ENCODE data around the gene GTF2IRD1.
"Not testable (repeated sequence)": the region's sequence is repeated elsewhere in the genome, so short reads cannot be mapped to it uniquely, and the experiment has no call there.

The GTF2IRD1 gene

DNA sequence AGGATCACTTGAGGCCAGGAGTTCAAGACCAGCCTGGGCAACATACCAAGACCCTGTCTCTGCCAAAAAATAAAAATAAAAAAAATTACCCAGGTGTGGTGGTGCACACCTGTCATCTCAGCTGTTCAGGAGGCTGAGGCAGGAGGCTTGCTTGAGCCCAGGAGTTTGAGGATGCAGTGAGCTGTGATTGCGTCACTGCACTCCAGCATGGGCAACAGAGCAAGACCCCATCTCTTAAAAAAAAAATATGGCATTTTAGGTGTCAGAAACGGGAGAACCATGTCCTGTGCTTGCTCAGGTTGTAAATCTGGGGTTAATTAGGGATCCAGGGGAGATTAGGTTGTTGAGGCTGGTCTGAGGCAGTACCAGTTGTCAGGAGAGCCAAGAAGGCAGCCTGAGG is 64.9 kb downstream of the GTF2IRD1 start:
- no peak for DNase-seq

- DNase-seq = no peak
Observed at GRCh38 chr7:74519395-74519794, 65.7 kb downstream of the GTF2IRD1 start.

GRCh38 chr7:74521855-74522254 is 68.1 kb downstream of the GTF2IRD1 start:
- no peak for DNase-seq

DNA sequence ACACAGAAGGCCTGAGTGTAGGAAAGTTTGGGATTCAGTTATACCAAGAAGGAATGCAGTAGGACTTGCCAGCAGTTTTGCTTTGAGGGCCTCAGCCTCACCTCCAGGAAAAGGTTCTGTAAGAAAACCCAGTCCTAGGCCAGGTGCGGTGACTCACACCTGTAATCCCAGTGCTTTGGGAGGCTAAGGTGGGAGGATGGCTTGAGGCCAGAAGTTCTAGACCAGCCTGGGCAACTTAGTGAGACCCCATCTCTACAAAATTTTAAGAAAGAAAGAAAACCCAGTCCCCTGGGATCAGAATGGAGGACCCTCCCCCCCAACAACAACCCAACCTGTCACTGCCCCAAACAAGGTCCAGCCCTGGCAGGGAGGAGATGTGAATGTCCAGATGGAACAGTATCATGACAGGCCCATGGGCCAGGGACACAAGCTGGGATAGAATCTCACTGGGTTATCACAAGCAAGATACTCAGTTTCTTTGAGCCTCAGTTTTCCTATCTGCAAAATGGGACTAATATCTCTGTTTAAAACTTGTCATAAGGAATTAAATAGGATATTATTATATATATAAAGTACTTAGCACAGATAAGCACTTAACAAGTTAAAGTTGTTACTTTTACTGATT is 68.7 kb downstream of the GTF2IRD1 start:
- DNase-seq = no peak

- no peak for DNase-seq
Observed at GRCh38 chr7:74523015-74523414, 69.3 kb downstream of the GTF2IRD1 start.

- DNase-seq = no peak
Observed at GRCh38 chr7:74525140-74525539, 71.4 kb downstream of the GTF2IRD1 start.

DNA sequence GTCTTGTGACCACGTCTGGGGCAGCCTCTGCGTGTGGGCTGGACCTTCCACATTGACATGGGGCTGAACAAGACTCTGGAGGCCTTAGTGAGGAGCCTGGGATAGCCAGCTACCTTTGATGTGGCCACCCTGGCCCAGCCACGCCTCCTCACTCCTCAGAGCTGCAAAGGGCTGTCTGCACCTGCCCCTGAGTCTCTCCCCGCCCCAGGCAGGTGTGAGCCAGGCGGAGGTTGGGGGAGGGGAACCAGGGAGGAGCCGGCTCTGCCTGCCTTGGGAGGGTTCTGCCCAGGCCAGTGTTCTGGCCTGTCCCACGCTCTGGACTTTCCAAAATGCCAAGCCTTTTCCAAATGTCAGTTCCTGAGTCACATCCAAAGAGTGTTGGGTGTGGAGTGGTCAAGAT is 72.2 kb downstream of the GTF2IRD1 start:
- DNase-seq = peak; percentile 64 to 92

DNA sequence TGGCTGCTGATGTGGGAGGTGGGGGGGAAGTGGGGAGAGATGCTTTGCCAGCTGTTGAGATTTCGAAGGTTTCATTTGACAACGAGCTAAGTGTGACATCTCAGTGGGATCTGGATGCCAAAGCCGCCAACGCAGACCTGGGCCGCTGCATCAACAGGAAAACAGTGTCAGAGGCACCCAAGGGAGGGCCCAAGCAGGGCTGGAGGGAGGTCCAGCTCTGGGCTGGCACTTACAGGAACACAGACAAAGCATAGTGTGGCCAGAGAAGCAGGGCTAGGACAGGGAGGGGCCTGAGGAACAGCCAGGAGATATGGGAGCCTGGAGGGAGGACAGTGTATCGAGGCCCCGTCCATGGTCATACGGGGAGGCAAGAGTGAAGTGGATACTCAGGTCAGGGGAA is 73.1 kb downstream of the GTF2IRD1 start:
- no peak for DNase-seq

GRCh38 chr7:74527842-74528241 is 74.1 kb downstream of the GTF2IRD1 start:
- DNase-seq = no peak

DNA sequence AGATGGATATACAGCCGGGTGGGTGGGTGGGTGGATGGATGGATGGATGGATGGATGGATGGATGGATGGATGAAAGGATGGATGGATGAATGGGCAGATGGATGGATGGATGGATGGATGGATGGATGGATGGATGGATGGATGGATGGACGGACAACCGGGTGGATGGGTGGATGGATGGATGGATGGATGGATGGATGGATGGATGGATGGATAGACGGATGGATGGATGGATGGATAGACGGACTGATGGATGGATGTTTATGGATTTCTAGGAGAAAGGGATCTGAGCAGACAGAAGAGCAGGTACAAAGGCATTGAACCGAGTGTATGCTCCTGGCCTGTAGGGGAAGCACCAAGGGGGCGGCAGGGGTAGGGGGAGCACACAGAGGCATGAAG is 75.1 kb downstream of the GTF2IRD1 start:
- not testable (repeated sequence) for DNase-seq

GRCh38 chr7:74535951-74536356 is 82.2 kb downstream of the GTF2IRD1 start:
- DNase-seq = no peak

DNA sequence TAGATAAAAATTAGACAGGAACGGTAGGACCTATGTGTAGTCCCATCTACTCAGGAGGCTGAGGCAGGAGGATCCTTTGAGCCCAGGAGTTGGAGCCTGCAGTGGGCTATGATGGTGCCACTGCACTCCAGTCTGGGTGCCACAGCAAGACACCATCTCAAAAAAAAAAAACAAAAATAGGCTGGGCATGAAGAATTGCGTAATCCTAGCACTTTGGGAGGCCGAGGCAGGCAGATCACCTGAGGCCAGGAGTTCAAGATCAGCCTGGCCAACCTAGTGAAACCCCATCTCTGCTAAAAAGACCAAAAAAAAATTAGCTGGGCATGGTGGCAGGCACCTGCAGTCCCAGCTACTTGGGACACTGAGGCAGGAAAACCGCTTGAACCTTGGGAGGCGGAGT is 88.2 kb downstream of the GTF2IRD1 start:
- not testable (repeated sequence) for DNase-seq

DNA sequence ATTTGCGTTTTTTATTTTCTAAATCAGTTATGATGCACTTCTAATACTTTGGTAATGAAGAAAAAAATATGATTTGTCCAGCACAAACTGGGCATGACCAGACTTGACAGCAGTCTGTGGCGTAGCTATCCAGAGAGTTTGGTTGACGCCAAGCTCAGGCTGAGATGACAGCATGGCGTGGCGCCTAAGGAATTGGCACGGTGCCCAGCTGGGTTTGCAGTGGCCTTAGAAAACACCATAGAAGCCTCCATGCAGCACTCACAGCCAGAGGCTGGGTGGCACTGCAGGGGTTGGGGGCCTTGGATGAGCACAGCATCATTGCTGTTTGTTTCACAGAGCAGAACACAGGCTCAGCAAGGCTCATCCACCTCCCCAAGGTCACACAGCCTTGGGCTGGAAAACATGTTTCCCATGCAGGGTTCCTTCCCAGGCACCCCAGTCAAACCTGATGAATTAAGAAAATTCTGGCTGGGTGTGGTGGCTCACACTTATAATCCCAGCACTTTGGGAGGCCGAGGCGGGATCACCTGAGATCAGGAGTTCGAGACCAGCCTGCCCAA is 88.9 kb downstream of the GTF2IRD1 start:
- peak in 1 of 2 experiments; percentile 33 for DNase-seq

DNA sequence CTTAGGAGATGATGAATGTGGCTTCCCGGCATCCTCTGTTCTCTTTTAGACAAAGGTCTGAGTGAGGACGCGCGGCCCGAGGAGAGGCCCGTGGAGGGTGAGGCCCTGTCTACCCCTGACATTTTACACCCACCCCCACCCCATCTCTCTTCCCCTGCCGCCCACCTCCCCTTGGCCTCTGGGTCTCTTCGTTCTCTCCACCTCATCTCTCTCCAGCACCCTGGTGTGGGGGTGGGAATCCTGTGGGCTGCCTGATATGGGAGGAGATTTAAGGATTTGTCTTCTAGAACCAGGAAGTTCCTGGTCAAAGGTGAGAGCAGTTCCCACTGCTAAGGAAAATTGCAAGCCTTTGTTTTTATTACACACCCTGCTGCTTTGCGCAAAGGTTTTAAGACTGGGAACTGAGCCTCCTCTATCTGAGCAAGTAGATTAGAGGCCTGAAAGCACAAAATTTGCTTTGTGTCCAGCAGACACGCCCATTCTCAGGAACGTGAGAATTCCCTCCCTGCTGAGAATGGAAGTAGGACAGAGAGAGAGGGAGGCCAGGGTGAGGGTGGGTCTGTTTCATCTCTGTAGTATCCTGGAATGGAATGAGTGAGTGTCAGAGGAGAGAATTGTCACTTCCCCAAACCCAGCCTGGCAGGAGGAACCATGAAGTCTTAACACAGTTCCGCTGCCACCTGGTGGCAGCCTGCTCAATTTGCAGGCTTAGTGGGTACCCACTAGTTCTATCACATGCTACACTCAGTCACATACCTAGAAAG is 91.2 kb downstream of the GTF2IRD1 start:
- peak; percentile 61 to 75 for DNase-seq

GRCh38 chr7:74545921-74546320 is 92.2 kb downstream of the GTF2IRD1 start:
- no peak for DNase-seq

DNA sequence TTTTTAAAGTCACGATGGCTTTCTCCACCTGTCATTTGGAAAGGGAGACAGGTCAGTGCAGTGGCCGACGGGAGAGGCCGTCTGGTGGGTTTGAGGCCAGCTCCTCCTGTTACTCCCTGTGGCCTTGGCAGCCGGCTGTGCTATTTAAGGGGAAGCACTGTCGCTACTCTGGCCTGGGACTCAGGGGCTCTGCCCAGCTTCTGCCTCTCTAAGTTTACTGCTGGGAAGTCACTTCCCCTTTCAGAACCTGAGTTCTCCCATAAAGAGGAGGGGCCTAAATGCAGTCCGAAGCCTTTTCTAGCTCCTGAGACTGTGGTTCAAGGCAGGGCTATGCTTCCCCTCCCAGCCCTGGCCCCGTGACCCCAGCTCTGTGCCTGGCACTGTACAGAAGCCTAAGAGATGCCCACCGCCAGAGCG is 99.9 kb downstream of the GTF2IRD1 start:
- not testable (repeated sequence) for DNase-seq

GRCh38 chr7:74554178-74554577 is 100.5 kb downstream of the GTF2IRD1 start:
- DNase-seq = no peak

DNA sequence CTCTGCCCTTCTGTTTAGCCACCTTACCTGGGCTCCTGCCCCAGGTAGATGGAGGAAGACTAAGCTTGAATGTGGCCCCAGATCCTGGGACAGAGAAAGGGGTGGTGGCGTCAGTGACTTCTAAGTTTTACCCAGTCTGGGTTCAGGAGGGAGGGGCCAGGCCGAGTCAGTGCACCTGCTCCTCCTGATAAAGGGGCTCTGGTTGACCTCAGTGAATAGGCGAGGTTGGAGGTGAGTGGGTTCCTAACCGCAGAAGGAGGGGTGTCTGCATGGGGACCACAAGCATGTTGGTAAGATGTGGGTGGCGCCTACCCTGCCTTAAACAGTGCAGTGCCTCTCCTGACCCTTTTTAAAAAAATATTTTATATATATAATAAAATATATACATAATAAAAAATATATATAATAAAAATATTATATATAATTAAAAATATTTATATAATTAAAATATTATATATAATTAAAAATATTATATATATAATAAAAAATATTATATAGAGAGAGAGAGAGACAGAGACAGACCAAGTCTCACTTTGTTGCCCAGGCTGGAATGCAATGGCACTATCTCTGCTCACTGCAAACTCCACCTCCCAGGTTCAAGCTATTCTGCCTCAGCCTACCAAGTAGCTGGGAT is 106.5 kb downstream of the GTF2IRD1 start:
- DNase-seq = no peak

DNA sequence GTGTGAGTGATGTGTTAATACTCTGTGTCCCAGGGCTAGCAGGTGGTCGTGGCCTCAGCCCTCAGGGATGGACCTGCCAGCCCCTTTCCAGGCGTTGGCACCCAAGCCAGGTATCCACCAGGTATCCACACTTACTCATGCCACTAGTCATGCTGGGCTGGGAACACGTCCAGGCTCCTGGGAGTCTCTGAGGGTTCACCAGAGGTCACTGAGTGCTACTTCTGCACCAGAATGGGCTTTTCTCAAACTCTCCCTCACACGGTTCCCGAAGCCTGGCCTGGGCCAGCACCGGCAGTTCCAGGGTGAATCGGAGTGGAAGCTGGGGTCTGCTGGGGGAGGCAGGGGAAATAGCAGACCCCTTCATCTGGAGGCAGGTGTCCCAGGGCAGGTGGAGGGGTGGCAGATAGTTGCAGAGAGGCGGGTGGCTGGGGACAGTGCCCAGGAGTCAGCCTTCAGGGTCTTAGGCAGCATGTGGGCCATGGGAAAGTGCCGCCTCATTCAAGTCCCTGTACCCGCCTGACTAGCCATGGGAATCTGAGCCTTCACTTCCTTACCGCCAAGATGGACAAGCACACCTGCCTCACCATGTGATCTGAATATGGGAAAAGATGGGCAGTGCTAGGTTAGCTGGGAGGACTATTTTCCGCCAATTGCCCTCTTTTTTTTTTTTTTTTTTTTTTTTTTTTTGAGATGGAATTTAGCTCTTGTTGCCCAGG is 108.3 kb downstream of the GTF2IRD1 start:
- peak in 1 of 2 experiments; percentile 11 for DNase-seq

- DNase-seq = not testable (repeated sequence)
Observed at GRCh38 chr7:74563639-74564038, 109.9 kb downstream of the GTF2IRD1 start.

DNA sequence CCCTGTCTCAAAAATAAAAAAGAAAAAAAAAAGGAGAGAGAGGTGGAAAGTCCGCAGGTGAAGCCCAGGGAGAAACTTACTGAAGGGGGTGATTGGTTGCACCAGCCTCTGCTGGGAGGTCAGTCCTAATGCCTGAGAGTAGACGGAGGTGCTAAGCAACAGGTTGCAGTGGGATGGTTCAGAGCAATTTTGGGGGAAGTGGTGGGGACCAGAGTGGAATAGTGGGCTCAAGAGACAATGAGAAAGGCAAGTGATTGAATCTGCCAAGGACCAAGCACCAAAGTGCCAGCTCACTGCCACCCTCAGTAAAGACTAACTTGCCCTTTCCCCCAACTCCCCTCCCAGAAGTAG is 113.6 kb downstream of the GTF2IRD1 start:
- DNase-seq = no peak

DNA sequence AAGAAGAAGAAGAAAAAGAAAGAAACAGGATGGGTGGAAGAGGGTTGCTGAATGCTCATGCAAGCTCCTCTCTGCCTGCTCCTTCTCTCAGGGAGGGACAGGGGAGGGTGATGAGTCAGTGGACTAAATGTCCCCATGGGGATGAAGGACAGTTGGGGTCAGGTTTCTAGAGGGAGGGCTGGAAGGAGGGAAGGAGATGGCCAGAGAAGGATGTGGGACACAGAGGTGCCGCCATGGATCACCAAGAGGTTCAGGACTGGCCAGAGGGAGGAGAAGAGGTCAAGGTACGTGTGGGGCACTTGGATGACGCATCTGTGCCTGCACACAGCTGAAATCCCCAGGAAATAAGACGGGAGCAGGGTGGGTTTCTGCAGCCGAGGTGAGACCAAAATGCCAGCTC is 115.0 kb downstream of the GTF2IRD1 start:
- DNase-seq = no peak

DNA sequence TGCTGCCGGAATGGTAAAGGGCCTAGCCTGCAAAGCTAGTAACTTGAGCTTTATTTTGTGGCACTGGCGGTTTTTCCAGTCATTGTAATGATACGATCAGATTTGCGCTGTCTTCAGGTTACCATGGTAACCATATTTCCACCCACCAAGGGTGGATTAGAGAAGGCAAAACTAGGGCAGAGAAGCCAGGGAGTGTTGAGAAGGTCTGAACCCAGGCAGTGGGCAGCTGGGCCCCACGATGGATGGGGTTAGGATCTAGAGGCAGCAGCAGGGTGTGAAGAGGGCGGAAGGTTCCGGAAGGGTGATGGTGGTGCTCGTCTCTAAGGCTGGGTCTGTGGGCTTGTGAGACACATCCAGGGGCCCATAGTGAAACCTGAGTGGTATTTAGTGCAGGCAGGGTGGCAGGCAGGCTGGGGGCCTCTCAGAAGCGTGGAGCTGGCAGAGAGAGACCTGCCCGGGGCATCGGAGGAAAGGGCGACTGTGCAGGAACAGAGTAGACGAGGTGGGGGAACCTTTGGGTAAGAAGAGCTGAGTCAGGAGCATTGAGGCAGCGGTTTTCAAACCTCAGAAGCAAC is 115.9 kb downstream of the GTF2IRD1 start:
- no peak for DNase-seq

Data from NCI-H526 (cell line).